ENCODE data around the gene MYO5C. TPM values are rescaled to one million over a fixed set of nuclear protein-coding genes. Genes with fewer than 3 reads are reported as not detected.
A peak's percentile ranks its signal among the peaks of the same experiment; 100 is the strongest.

Gene MYO5C
- total RNA-seq, 2 experiments from 2014 or later: 1.6 to 1.9 TPM

- POLR2A ChIA-PET: interaction anchor here (0.6 to 1.5 kb wide), 2 partner anchors 42 to 43 kb away, joined by 3 to 23 read pairs; no protein-coding TSS in a partner anchor
- H3K9me3 Mint-ChIP-seq: no peaks in the 10 kb centered on the region
- peak; percentile 59 for ATAC-seq (ENCODE audit: low read depth)
- peak overlapping the region; percentile 92 for H3K27ac Mint-ChIP-seq
- H3K4me1 Mint-ChIP-seq: peaks cover 21% of the 10 kb centered on the region
- H3K27me3 Mint-ChIP-seq: no peaks in the 10 kb centered on the region
- H3K36me3 Mint-ChIP-seq: peaks cover 1% of the 10 kb centered on the region
- no peak for DNase-seq
- peak overlapping the region; percentile 83 for H3K4me3 Mint-ChIP-seq
Measured at GRCh38 chr15:52220937-52221660, 74.5 kb downstream of the MYO5C start.

DNA sequence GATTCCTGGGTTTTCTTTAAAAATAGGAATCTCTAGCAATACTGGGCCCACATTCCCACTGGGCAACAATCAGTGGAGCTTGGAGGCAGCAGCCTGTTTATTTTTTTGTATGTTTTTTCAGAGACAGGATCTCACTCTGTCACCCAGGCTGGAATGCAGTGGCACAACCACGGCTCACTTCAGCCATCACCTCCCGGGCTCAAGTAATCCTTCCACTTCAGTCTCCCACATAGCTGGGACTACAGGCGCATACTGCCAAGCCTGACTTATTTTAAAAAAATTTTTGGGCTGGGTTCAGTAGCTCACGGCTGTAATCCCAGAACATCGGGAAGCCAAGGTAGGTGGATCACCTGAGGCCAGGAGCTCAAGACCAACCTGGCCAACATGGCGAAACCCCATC, 75.4 kb downstream of the MYO5C start:
- peaks cover 21% of the 10 kb centered on the region for H3K4me1 Mint-ChIP-seq
- no peak for DNase-seq
- no peak overlapping the region for H3K27ac Mint-ChIP-seq
- peaks cover 1% of the 10 kb centered on the region for H3K36me3 Mint-ChIP-seq
- H3K27me3 Mint-ChIP-seq: no peaks in the 10 kb centered on the region
- H3K9me3 Mint-ChIP-seq: no peaks in the 10 kb centered on the region
- ATAC-seq (ENCODE audit: low read depth): no peak
- no peak overlapping the region for H3K4me3 Mint-ChIP-seq
- POLR2A ChIA-PET: interaction anchor here (0.6 to 1.5 kb wide), 2 partner anchors 41 to 44 kb away, joined by 3 to 23 read pairs; no protein-coding TSS in a partner anchor

DNA sequence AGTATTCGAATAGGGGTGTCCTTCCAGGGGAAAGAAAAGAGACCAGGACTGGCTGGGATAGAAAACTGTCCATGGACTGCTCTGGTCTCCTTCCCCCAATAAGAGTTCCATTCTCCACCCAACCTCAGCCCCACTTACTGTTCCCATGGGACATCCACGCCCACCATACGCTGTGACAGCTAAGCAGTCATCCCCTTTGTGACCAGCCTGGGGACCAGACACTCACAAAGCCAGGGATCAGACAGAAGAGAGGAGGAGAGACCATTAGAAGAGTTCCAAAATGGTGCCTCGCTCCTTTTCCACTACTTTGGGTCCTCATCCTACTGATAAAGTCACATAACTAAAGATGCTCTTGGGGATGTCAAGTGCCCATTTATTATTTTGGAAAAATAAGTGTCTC, 76.8 kb downstream of the MYO5C start:
- Mint-ChIP-seq H3K27me3 (no peaks in the 10 kb centered on the region), H3K27ac (no peak overlapping the region), H3K4me3 (no peak overlapping the region), H3K36me3 (peaks cover 1% of the 10 kb centered on the region), H3K9me3 (no peaks in the 10 kb centered on the region), H3K4me1 (peaks cover 18% of the 10 kb centered on the region)
- ATAC-seq (ENCODE audit: low read depth): no peak
- POLR2A ChIA-PET: no interaction called here
- no peak for DNase-seq

DNA sequence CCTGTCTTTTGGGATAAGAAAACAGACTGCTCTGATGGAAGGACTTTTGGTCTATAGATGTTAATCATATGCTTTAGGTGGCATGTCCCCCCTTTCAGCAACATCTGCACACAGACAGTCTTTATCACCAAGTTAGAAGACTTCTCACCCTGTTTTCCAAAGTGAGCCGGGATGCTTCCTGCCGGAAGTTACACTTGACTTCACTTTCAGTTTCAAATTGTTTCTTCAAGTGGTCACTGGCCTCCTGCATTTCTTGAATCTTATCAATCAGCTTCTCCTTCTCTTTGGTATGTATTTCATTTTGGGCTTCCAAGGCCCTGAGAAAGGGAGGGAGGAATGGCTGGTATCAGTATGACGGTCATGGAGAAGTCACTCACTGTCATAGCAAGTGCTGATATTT, 77.2 kb downstream of the MYO5C start:
- POLR2A ChIA-PET: no interaction called here
- no peak overlapping the region for H3K27ac Mint-ChIP-seq
- ATAC-seq (ENCODE audit: low read depth) (no peak), DNase-seq (no peak)
- peaks cover 1% of the 10 kb centered on the region for H3K36me3 Mint-ChIP-seq
- no peak overlapping the region for H3K4me3 Mint-ChIP-seq
- peaks cover 18% of the 10 kb centered on the region for H3K4me1 Mint-ChIP-seq
- no peaks in the 10 kb centered on the region for H3K27me3 Mint-ChIP-seq
- no peaks in the 10 kb centered on the region for H3K9me3 Mint-ChIP-seq

GRCh38 chr15:52217186-52217585, 78.4 kb downstream of the MYO5C start:
- no peaks in the 10 kb centered on the region for H3K27me3 Mint-ChIP-seq
- POLR2A ChIA-PET: interaction anchor here (0.5 to 0.8 kb wide), 2 partner anchors 37 to 1848 kb away, joined by 3 read pairs; no protein-coding TSS in a partner anchor
- no peak overlapping the region for H3K4me3 Mint-ChIP-seq
- no peak overlapping the region for H3K27ac Mint-ChIP-seq
- peak; percentile 40 for ATAC-seq (ENCODE audit: low read depth)
- peaks cover 14% of the 10 kb centered on the region for H3K4me1 Mint-ChIP-seq
- DNase-seq: no peak
- no peaks in the 10 kb centered on the region for H3K9me3 Mint-ChIP-seq
- peaks cover 3% of the 10 kb centered on the region for H3K36me3 Mint-ChIP-seq

DNA sequence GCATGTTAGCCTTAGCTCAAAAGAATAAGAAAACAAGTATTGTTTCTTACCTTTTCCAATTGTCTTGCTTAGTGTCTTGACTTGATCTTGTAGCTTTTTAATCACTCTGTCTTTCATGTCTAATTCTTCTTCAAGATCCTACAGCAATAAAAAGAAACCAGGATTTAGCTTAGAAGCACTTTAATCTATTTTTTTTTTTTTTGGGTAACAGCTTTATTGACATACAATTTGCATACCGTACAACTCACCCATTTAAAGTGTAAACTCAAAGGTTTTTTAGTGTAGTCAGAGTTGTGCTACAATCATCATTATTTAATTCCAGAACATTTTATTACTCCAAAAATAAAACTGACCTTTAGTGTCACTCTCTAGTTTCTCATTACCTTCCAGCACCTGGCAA, 81.1 kb downstream of the MYO5C start:
- peaks cover 2% of the 10 kb centered on the region for H3K4me1 Mint-ChIP-seq
- H3K9me3 Mint-ChIP-seq: no peaks in the 10 kb centered on the region
- no peaks in the 10 kb centered on the region for H3K27me3 Mint-ChIP-seq
- H3K27ac Mint-ChIP-seq: no peak overlapping the region
- POLR2A ChIA-PET: interaction anchor here (2.0 kb wide), 1 partner anchor 35 kb away, joined by 9 read pairs; no protein-coding TSS in a partner anchor
- DNase-seq: no peak
- peaks cover 3% of the 10 kb centered on the region for H3K36me3 Mint-ChIP-seq
- H3K4me3 Mint-ChIP-seq: no peak overlapping the region
- no peak for ATAC-seq (ENCODE audit: low read depth)

DNA sequence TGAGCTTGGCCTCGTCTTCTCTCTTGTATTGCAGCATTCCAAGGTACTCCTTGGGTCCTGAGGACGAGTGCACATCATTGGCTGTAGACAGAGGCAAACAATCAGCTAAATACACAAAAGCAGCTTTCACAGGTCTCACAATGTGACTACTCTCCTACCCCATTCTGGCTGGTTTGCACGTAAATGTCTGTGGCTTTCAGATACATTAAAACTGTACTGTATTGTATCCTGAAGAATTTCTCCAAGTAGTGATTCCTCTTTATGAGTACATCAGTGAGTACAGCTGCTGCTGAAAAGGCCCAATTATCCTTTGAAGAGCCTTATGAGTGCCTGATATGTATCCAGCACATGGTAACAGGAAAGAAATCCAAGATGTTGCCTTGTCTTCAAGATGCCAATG, 82.4 kb downstream of the MYO5C start:
- Mint-ChIP-seq H3K9me3 (no peaks in the 10 kb centered on the region), H3K27me3 (no peaks in the 10 kb centered on the region), H3K4me1 (peaks cover 2% of the 10 kb centered on the region), H3K36me3 (peaks cover 1% of the 10 kb centered on the region), H3K4me3 (no peak overlapping the region), H3K27ac (no peak overlapping the region)
- POLR2A ChIA-PET: interaction anchor here (0.6 to 2.0 kb wide), 3 partner anchors 34 to 193 kb away, joined by 3 to 9 read pairs (median 3); no protein-coding TSS in a partner anchor
- DNase-seq (no peak), ATAC-seq (ENCODE audit: low read depth) (no peak)

GRCh38 chr15:52208306-52208946, 87.2 kb downstream of the MYO5C start:
- no peak overlapping the region for H3K4me3 Mint-ChIP-seq
- no peaks in the 10 kb centered on the region for H3K9me3 Mint-ChIP-seq
- POLR2A ChIA-PET: interaction anchor here (1.2 kb wide), 1 partner anchor 29 kb away, joined by 3 read pairs; no protein-coding TSS in a partner anchor
- H3K27ac Mint-ChIP-seq: no peak overlapping the region
- peaks cover 2% of the 10 kb centered on the region for H3K4me1 Mint-ChIP-seq
- peak; percentile 97 for ATAC-seq (ENCODE audit: low read depth)
- DNase-seq: peak; percentile 79
- H3K36me3 Mint-ChIP-seq: peaks cover 1% of the 10 kb centered on the region
- H3K27me3 Mint-ChIP-seq: no peaks in the 10 kb centered on the region

DNA sequence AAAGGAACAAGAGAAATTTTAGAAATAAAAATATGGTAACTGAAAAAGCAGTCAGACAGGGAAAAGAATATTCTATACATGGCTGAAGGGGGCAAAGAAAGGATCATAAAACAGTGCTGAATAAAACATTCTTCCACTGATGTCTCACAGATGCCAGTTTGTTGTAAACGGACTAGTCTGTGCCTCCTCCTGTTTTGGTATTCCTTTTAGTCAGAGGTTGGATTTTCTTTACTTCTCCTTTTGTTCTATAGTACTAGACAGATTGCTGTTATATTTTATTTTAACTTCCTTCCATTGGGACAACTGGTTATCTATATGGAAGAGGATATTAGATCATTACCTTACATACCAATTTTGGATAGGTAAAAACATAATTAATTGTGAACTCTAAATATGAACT, 88.4 kb downstream of the MYO5C start:
- Mint-ChIP-seq H3K27ac (no peak overlapping the region), H3K4me1 (peaks cover 2% of the 10 kb centered on the region), H3K9me3 (no peaks in the 10 kb centered on the region), H3K4me3 (no peak overlapping the region), H3K36me3 (no peaks in the 10 kb centered on the region), H3K27me3 (no peaks in the 10 kb centered on the region)
- DNase-seq (no peak), ATAC-seq (ENCODE audit: low read depth) (no peak)
- POLR2A ChIA-PET: no interaction called here

DNA sequence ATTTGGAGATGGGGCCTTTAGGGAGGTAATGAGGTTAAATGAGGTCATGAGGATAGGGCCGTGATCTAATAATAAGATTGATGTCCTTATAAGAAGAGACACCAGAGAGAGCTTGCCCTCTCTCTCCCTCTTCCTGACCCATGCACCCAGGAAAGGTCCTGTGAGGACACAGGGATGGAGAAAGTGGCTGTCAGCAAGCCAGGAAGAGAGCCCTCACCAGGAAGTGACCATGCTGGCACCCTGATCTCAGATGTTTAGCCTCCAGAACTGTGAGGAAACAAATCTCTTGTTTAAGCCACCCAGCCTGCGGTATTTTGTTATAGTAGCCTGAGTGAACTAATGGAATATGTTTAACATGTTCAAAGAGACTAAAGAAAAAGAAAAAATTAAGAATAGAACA, 89.2 kb downstream of the MYO5C start:
- Mint-ChIP-seq H3K27me3 (no peaks in the 10 kb centered on the region), H3K27ac (no peak overlapping the region), H3K9me3 (no peaks in the 10 kb centered on the region), H3K36me3 (no peaks in the 10 kb centered on the region), H3K4me1 (peaks cover 2% of the 10 kb centered on the region), H3K4me3 (no peak overlapping the region)
- DNase-seq (no peak), ATAC-seq (ENCODE audit: low read depth) (no peak)
- POLR2A ChIA-PET: no interaction called here

- H3K4me3 Mint-ChIP-seq: no peak overlapping the region
- POLR2A ChIA-PET: no interaction called here
Measured at GRCh38 chr15:52204657-52205056, 90.9 kb downstream of the MYO5C start.

GRCh38 chr15:52200831-52201365, 94.7 kb downstream of the MYO5C start:
- DNase-seq (no peak), ATAC-seq (ENCODE audit: low read depth) (no peak)
- Mint-ChIP-seq H3K4me3 (no peak overlapping the region), H3K4me1 (no peaks in the 10 kb centered on the region), H3K9me3 (no peaks in the 10 kb centered on the region), H3K27me3 (peaks cover 7% of the 10 kb centered on the region), H3K27ac (no peak overlapping the region), H3K36me3 (no peaks in the 10 kb centered on the region)
- POLR2A ChIA-PET: no interaction called here

More at GRCh38 chr15:52204657-52205056, 90.9 kb downstream of the MYO5C start:
- no peak overlapping the region for H3K27ac Mint-ChIP-seq
- no peak for ATAC-seq (ENCODE audit: low read depth)
- H3K9me3 Mint-ChIP-seq: no peaks in the 10 kb centered on the region
- H3K27me3 Mint-ChIP-seq: peaks cover 4% of the 10 kb centered on the region
- no peaks in the 10 kb centered on the region for H3K36me3 Mint-ChIP-seq
- peaks cover 2% of the 10 kb centered on the region for H3K4me1 Mint-ChIP-seq
- DNase-seq: no peak

DNA sequence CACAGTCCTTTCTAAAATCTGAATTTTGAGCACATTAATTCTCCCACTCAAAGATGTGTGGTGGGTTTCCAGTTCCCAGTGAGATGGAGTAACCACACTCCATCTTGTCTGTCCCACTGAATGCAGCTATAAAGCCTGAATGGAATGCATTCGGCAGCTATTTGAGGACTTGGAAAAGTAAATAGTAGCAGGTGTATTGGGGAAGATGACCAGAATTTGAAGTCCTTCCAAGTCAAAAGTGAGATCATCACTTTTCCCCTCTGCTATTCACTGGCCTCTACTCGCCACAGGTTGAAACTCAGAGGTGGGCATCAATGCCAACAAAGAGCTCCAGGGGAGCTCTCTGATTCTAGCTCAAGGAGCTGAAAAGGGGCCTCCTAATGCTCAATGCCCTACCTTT, 96.3 kb downstream of the MYO5C start:
- no peaks in the 10 kb centered on the region for H3K36me3 Mint-ChIP-seq
- no peaks in the 10 kb centered on the region for H3K4me1 Mint-ChIP-seq
- H3K9me3 Mint-ChIP-seq: no peaks in the 10 kb centered on the region
- no peak for DNase-seq
- no peak overlapping the region for H3K27ac Mint-ChIP-seq
- H3K4me3 Mint-ChIP-seq: no peak overlapping the region
- no peak for ATAC-seq (ENCODE audit: low read depth)
- H3K27me3 Mint-ChIP-seq: peaks cover 7% of the 10 kb centered on the region
- POLR2A ChIA-PET: interaction anchor here (0.6 to 0.9 kb wide), 2 partner anchors 19 to 179 kb away, joined by 3 read pairs; no protein-coding TSS in a partner anchor

Measured in activated naive CD8-positive, alpha-beta T cell treated with anti-CD3 and anti-CD28 coated beads, Interleukin-2, amount 10 ng/mL, durations not matched to agents 7 days and 5 days (primary cell).